Ishikawa (cell line): ENCODE data around the gene GDF2.

ENCODE experiments used
- CEBPB ChIP-seq: IDR thresholded peaks from 2 replicates; pipeline ENCODE4 v1.6.1; 2012
- EP300 ChIP-seq: IDR thresholded peaks from 2 replicates; pipeline ENCODE4 v1.6.1; 2012; ENCODE audit warnings: borderline replicate concordance
- FOXM1 ChIP-seq: IDR thresholded peaks from 2 replicates; pipeline ENCODE4 v1.6.1; 2012; ENCODE audit warnings: low read depth, borderline replicate concordance
- MAX ChIP-seq: IDR thresholded peaks from 2 replicates; pipeline ENCODE4 v1.6.1; 2012
- RAD21 ChIP-seq: IDR thresholded peaks from 2 replicates; pipeline ENCODE4 v1.6.1; 2012; ENCODE audit warnings: low read depth
- REST ChIP-seq: IDR thresholded peaks from 2 replicates; pipeline ENCODE4 v1.6.1; 2012; ENCODE audit warnings: low read depth, mild to moderate bottlenecking
- TAF1 ChIP-seq: IDR thresholded peaks from 2 replicates; pipeline ENCODE4 v1.6.1; 2012; ENCODE audit warnings: low read depth, mild to moderate bottlenecking
- TEAD4 ChIP-seq: IDR thresholded peaks from 2 replicates; pipeline ENCODE4 v1.6.1; 2012
- USF1 ChIP-seq: IDR thresholded peaks from 2 replicates; pipeline ENCODE4 v1.6.1; 2012
- YY1 ChIP-seq: IDR thresholded peaks from 2 replicates; pipeline ENCODE4 v1.6.1; 2012; ENCODE audit warnings: low read depth

- TF ChIP-seq EP300 (no peak), REST (no peak), TEAD4 (no peak), RAD21 (no peak), CEBPB (no peak), YY1 (no peak), USF1 (no peak), MAX (no peak), FOXM1 (no peak), TAF1 (no peak)
Observed at GRCh38 chr10:47326927-47327330, 4.7 kb downstream of the GDF2 start.
